ENCODE measurements around the gene GYG1. TPM values are rescaled to one million over a fixed set of nuclear protein-coding genes. Genes with fewer than 3 reads are reported as not detected.

The GYG1 gene
- total and polyA plus RNA-seq, 2 of the 8 experiments (the other 6 are each of a cell fraction or from before 2014, with no cell fraction given): 19.4 to 34.2 TPM

GRCh38 chr3:148945116-148945515, 46.2 kb upstream of the GYG1 start (continued):
- no peak for TF ChIP-seq CHD7 (IDR thresholded peaks at IDR 0.05; ENCODE audit: insufficient replicate concordance, low read length)
- TF ChIP-seq PHF8 (conservative IDR thresholded peaks at IDR 0.05; ENCODE audit: low read depth, low read length): no peak
